H9 (cell line): ENCODE measurements around the gene GAL3ST1. TPM values are rescaled to one million over a fixed set of nuclear protein-coding genes. Genes with fewer than 3 reads are reported as not detected.

ENCODE experiments used
- DNase-seq: peaks from one replicate; pipeline ENCODE4 v3.0.0-alpha.2; 2017
- H2AFZ ChIP-seq: one replicate; pipeline ENCODE4 v1.6.1; 2013; ENCODE audit warnings: mild to moderate bottlenecking, low read length, control low read depth, moderate library complexity
- H2AK5ac ChIP-seq: 2 replicates; pipeline ENCODE4 v1.6.1; 2013; ENCODE audit warnings: low read length, control low read depth, mixed read lengths; ENCODE audit not compliant: insufficient read length
- H2BK120ac ChIP-seq: one replicate; pipeline ENCODE4 v1.6.1; 2013; ENCODE audit warnings: low read depth, mild to moderate bottlenecking, low read length, control low read depth, inconsistent platforms; ENCODE audit not compliant: poor library complexity, severe bottlenecking
- H2BK12ac ChIP-seq: 2 replicates; pipeline ENCODE4 v1.6.1; 2013; ENCODE audit warnings: low read length, control low read depth, mixed read lengths, low read depth; ENCODE audit not compliant: insufficient read length
- H2BK15ac ChIP-seq: 2 replicates; pipeline ENCODE4 v1.6.1; 2013; ENCODE audit warnings: low read depth, low read length, control low read depth
- H2BK20ac ChIP-seq: one replicate; pipeline ENCODE4 v1.6.1; 2013; ENCODE audit warnings: low read depth, mild to moderate bottlenecking, low read length, control low read depth, inconsistent platforms; ENCODE audit not compliant: poor library complexity, severe bottlenecking
- H2BK5ac ChIP-seq: 2 replicates; pipeline ENCODE4 v1.6.1; 2013; ENCODE audit warnings: low read length, control low read depth, mixed read lengths; ENCODE audit not compliant: insufficient read length
- H3K14ac ChIP-seq: 2 replicates; pipeline ENCODE4 v1.6.1; 2013; ENCODE audit warnings: low read length, control low read depth; ENCODE audit not compliant: insufficient read depth
- H3K18ac ChIP-seq: 2 replicates; pipeline ENCODE4 v1.6.1; 2013; ENCODE audit warnings: low read depth, mild to moderate bottlenecking, mixed read lengths, low read length, control low read depth; ENCODE audit not compliant: insufficient read length
- H3K23ac ChIP-seq: 2 replicates; pipeline ENCODE4 v1.6.1; 2013; ENCODE audit warnings: low read length, control low read depth, mixed read lengths, low read depth; ENCODE audit not compliant: insufficient read length
- H3K23me2 ChIP-seq: 2 replicates; pipeline ENCODE4 v1.6.1; 2013; ENCODE audit warnings: low read depth, mild to moderate bottlenecking, mixed read lengths, low read length, control low read depth; ENCODE audit not compliant: insufficient read length, poor library complexity, severe bottlenecking
- H3K27ac ChIP-seq: 2 replicates; pipeline ENCODE4 v1.5.1; 2013; ENCODE audit warnings: low read length, control low read depth, mixed read lengths, low read depth; ENCODE audit not compliant: insufficient read length
- H3K27me3 ChIP-seq: 2 replicates; pipeline ENCODE4 v1.6.1; 2013; ENCODE audit warnings: low read length, control low read depth, inconsistent platforms; ENCODE audit not compliant: insufficient read depth
- H3K4ac ChIP-seq: 2 replicates; pipeline ENCODE4 v1.6.1; 2013; ENCODE audit warnings: low read depth, mild to moderate bottlenecking, control low read depth, inconsistent platforms, low read length, moderate library complexity
- H3K4me1 ChIP-seq: 2 replicates; pipeline ENCODE4 v1.6.1; 2013; ENCODE audit warnings: low read length, control low read depth, inconsistent platforms; ENCODE audit not compliant: insufficient read depth
- H3K4me2 ChIP-seq: 2 replicates; pipeline ENCODE4 v1.6.1; 2013; ENCODE audit warnings: low read length, control low read depth, mixed read lengths; ENCODE audit not compliant: insufficient read length, insufficient read depth
- H3K56ac ChIP-seq: 2 replicates; pipeline ENCODE4 v1.6.1; 2013; ENCODE audit warnings: low read depth, mild to moderate bottlenecking, mixed read lengths, low read length, control low read depth; ENCODE audit not compliant: insufficient read length
- H3K79me1 ChIP-seq: 2 replicates; pipeline ENCODE4 v1.6.1; 2013; ENCODE audit warnings: low read depth, mild to moderate bottlenecking, moderate library complexity, low read length, control low read depth, inconsistent platforms; ENCODE audit not compliant: insufficient read depth, poor library complexity, severe bottlenecking
- H3K79me2 ChIP-seq: 2 replicates; pipeline ENCODE4 v1.6.1; 2013; ENCODE audit warnings: low read length, control low read depth, inconsistent platforms; ENCODE audit not compliant: insufficient read depth
- H3K9ac ChIP-seq: 2 replicates; pipeline ENCODE4 v1.6.1; 2013; ENCODE audit warnings: low read length, control low read depth, mixed read lengths; ENCODE audit not compliant: insufficient read length; ENCODE audit errors: extremely low read depth
- H3K9me3 ChIP-seq: one replicate; pipeline ENCODE4 v1.6.1; 2013; ENCODE audit warnings: low read depth, low read length, inconsistent platforms; ENCODE audit not compliant: control insufficient read depth
- H3T11ph ChIP-seq: one replicate; pipeline ENCODE4 v1.6.1; 2013; ENCODE audit warnings: mild to moderate bottlenecking, low read length, control low read depth, inconsistent platforms
- H4K20me1 ChIP-seq: one replicate; pipeline ENCODE4 v1.6.1; 2013; ENCODE audit not compliant: control insufficient read depth, insufficient read length, insufficient read depth
- H4K5ac ChIP-seq: 2 replicates; pipeline ENCODE4 v1.6.1; 2013; ENCODE audit warnings: low read depth, mild to moderate bottlenecking, mixed read lengths, low read length, control low read depth; ENCODE audit not compliant: insufficient read length
- H4K8ac ChIP-seq: replicated peaks from 2 replicates; pipeline ENCODE4 v1.6.1; 2013; ENCODE audit warnings: low read length, control low read depth, mixed read lengths, low read depth; ENCODE audit not compliant: insufficient read length
- H4K91ac ChIP-seq: 2 replicates; pipeline ENCODE4 v1.6.1; 2013; ENCODE audit warnings: low read depth, mild to moderate bottlenecking, moderate library complexity, mixed read lengths, low read length, control low read depth; ENCODE audit not compliant: insufficient read length
- H3K27ac Mint-ChIP-seq, 3 experiments: 2 replicates in 2 of 3; 3 replicates in 1 of 3; pipeline ENCODE4 v1.8.0; 2020 to 2021; ENCODE audit warnings: mixed read lengths in 3 of 3, mild to moderate bottlenecking in 1 of 3, moderate library complexity in 1 of 3
- H3K27me3 Mint-ChIP-seq: 2 replicates; pipeline ENCODE4 v1.8.0; 2021; ENCODE audit warnings: low read depth, mild to moderate bottlenecking, moderate library complexity, mixed read lengths
- H3K36me3 Mint-ChIP-seq, 3 experiments: 2 replicates in 2 of 3; 3 replicates in 1 of 3; pipeline ENCODE4 v1.8.0; 2020 to 2021; ENCODE audit warnings: low read depth in 3 of 3, mixed read lengths in 3 of 3; ENCODE audit not compliant: insufficient read depth in 1 of 3
- H3K4me1 Mint-ChIP-seq, 2 experiments: 2 replicates each; pipeline ENCODE4 v1.8.0; 2020; ENCODE audit warnings: mixed read lengths in 2 of 2
- H3K4me3 Mint-ChIP-seq, 2 experiments: 2 replicates in 1 of 2; 3 replicates in 1 of 2; pipeline ENCODE4 v1.8.0; 2020 to 2021; ENCODE audit warnings: mild to moderate bottlenecking in 2 of 2, mixed read lengths in 2 of 2, moderate library complexity in 1 of 2
- H3K9me3 Mint-ChIP-seq, 2 experiments: 2 replicates in 1 of 2; 3 replicates in 1 of 2; pipeline ENCODE4 v1.8.0; 2020; ENCODE audit warnings: mild to moderate bottlenecking in 2 of 2, mixed read lengths in 2 of 2, moderate library complexity in 1 of 2
- WGBS: extraction: QIAGEN DNeasy Blood & Tissue Kit; methylation state at CpG from one replicate; pipeline ENCODE4 v1.1.7; 2013; ENCODE audit warnings: missing lambda C conversion rate, low lambda C conversion rate, mixed read lengths; ENCODE audit not compliant: insufficient read length; ENCODE audit errors: extremely low coverage; 5-methylcytosine and 5-hydroxymethylcytosine counted together
- total RNA-seq: library from RNA; stranded (reverse); gene quantifications from 2 replicates; pipeline ENCODE4 v1.2.1, GENCODE V29; 2021
- TF ChIP-seq, protein P1 (sequence below): fragments of 200-600 bp; sonication (generic); conservative IDR thresholded peaks from 3 replicates; pipeline ENCODE4 v1.8.0; 2021; ENCODE audit warnings: antibody characterized with exemption, mild to moderate bottlenecking

The GAL3ST1 gene
- total RNA-seq, 1 experiment from 2014 or later = 5.1 TPM

DNA sequence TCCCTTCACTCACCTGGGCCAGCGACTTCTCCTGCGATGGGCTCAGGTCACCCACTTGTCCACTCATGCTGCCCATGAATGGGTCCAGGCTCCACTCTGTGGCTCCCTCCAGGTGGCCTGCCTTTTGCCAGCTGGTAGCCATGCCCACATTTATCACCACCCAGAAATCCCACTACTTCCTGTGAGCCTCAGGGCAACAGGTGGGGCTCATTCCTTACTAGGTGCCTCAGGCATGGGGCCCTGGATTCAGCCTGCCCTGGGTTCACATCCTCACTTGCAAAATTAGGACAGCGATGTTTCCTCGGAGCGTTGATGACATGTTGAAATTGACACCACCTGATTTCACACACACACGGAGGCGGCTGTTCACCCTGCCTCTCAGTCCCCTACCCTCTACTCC lies 27.8 kb downstream of the GAL3ST1 start, which contains the start of gene SEC14L6:
TSS of gene SEC14L6 (minus strand) at position 126 of the 400 bp plus-strand sequence. CDS start at position 67, 59 bp downstream.
- Mint-ChIP-seq H3K27ac (no peak within 1 kb of the TSS), H3K9me3 (no peaks in the 10 kb centered on the region; a peak in 1 of 5 replicates), H3K36me3 (peaks cover 0 to 2% (median 0%) of the 10 kb centered on the region in 3 experiments; a peak in 1 of 7 replicates), H3K4me1 (peaks cover 6 to 21% of the 10 kb centered on the region in 2 experiments), H3K27me3 (peaks cover 30% of the 10 kb centered on the region), H3K4me3 (no peak within 1 kb of the TSS)
- Histone ChIP-seq H2BK120ac (no peak within 1 kb of the TSS), H2BK20ac (no peak within 1 kb of the TSS), H3K9me3 (no peaks in the 10 kb centered on the region), H2AK5ac (no peak within 1 kb of the TSS), H3K79me2 (no peaks in the 10 kb centered on the region), H3K27me3 (no peaks in the 10 kb centered on the region; the same call in 1 of the 2 replicates), H3K9ac (no peak within 1 kb of the TSS), H3K4me2 (no peak within 1 kb of the TSS), H3K4ac (no peak within 1 kb of the TSS), H4K91ac (no peak within 1 kb of the TSS), H4K5ac (no peak within 1 kb of the TSS), H4K8ac (no peak within 1 kb of the TSS), H2AFZ (no peak within 1 kb of the TSS), H3K4me1 (no peaks in the 10 kb centered on the region; the same call in 1 of the 2 replicates), H3K23me2 (no peaks in the 10 kb centered on the region), H2BK5ac (no peak within 1 kb of the TSS), H3K56ac (no peak within 1 kb of the TSS), H3K18ac (no peak within 1 kb of the TSS), H3K14ac (no peak within 1 kb of the TSS), H2BK15ac (no peak within 1 kb of the TSS), H3K27ac (no peak within 1 kb of the TSS), H3T11ph (no peak within 1 kb of the TSS), H2BK12ac (no peak within 1 kb of the TSS), H4K20me1 (no peaks in the 10 kb centered on the region), H3K79me1 (no peaks in the 10 kb centered on the region), H3K23ac (no peak within 1 kb of the TSS)
- TF ChIP-seq, protein P1, sequence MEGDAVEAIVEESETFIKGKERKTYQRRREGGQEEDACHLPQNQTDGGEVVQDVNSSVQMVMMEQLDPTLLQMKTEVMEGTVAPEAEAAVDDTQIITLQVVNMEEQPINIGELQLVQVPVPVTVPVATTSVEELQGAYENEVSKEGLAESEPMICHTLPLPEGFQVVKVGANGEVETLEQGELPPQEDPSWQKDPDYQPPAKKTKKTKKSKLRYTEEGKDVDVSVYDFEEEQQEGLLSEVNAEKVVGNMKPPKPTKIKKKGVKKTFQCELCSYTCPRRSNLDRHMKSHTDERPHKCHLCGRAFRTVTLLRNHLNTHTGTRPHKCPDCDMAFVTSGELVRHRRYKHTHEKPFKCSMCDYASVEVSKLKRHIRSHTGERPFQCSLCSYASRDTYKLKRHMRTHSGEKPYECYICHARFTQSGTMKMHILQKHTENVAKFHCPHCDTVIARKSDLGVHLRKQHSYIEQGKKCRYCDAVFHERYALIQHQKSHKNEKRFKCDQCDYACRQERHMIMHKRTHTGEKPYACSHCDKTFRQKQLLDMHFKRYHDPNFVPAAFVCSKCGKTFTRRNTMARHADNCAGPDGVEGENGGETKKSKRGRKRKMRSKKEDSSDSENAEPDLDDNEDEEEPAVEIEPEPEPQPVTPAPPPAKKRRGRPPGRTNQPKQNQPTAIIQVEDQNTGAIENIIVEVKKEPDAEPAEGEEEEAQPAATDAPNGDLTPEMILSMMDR = no peak
- DNase-seq = no peak
- WGBS = no CpG with 5 or more reads among the region's 7 CpGs
